Limb (tissue), 2 donors: ENCODE data around the gene GOLGA6L2.

Experiments
- DNase-seq, 2 donors: peaks; one replicate each; pipeline ENCODE4 v3.0.0-alpha.2; 2016; ENCODE audit errors: extremely low spot score in 2 of 2

GOLGA6L2 gene

GRCh38 chr15:23395030-23395692, 51.9 kb downstream of the GOLGA6L2 start:
- no peak for DNase-seq
